GM23338 (cell line): ENCODE results near the gene POLDIP2. TPM values are rescaled to one million over a fixed set of nuclear protein-coding genes. Genes with fewer than 3 reads are reported as not detected.

ENCODE experiments used
- ATAC-seq: fragments of 200-7000 bp; cut with Tn5 transposase; 3 replicates; pipeline ENCODE4 v1.9.1; 2020
- DNase-seq: peaks from one replicate; pipeline ENCODE4 v3.0.0-alpha.2; 2015; ENCODE audit warnings: low spot score
- H2AFZ ChIP-seq: fragments of 200-600 bp; sonication (generic); 2 replicates; pipeline ENCODE4 v1.8.0; 2016; ENCODE audit warnings: antibody characterized with exemption, mild to moderate bottlenecking, moderate library complexity
- H3F3A ChIP-seq: fragments of 200-600 bp; sonication (generic); replicated peaks from 2 replicates; pipeline ENCODE4 v1.8.0; 2017; ENCODE audit warnings: antibody characterized with exemption, mixed run types, low read depth
- H3K27ac ChIP-seq: fragments of 200-600 bp; sonication (generic); 2 replicates; pipeline ENCODE4 v1.6.1; 2016; ENCODE audit warnings: low read depth
- H3K27me3 ChIP-seq: fragments of 200-600 bp; sonication (generic); 2 replicates; pipeline ENCODE4 v1.8.0; 2016; ENCODE audit warnings: mild to moderate bottlenecking, mixed run types, moderate library complexity; ENCODE audit not compliant: insufficient read depth
- H3K36me3 ChIP-seq: fragments of 200-600 bp; sonication (generic); 2 replicates; pipeline ENCODE4 v1.8.0; 2016; ENCODE audit warnings: mild to moderate bottlenecking; ENCODE audit not compliant: insufficient read depth
- H3K4me1 ChIP-seq: fragments of 200-600 bp; sonication (generic); 2 replicates; pipeline ENCODE4 v1.8.0; 2016; ENCODE audit warnings: mild to moderate bottlenecking, moderate library complexity; ENCODE audit not compliant: insufficient read depth
- H3K4me2 ChIP-seq: fragments of 200-600 bp; sonication (generic); 2 replicates; pipeline ENCODE4 v1.7.1; 2017; ENCODE audit warnings: mixed run types
- H3K4me3 ChIP-seq: fragments of 200-600 bp; sonication (generic); 2 replicates; pipeline ENCODE4 v1.6.1; 2016; ENCODE audit warnings: mixed run types
- H3K79me2 ChIP-seq: fragments of 200-600 bp; sonication (generic); replicated peaks from 2 replicates; pipeline ENCODE4 v1.8.0; 2017; ENCODE audit warnings: mild to moderate bottlenecking; ENCODE audit not compliant: insufficient read depth
- H3K9me2 ChIP-seq: fragments of 200-600 bp; sonication (generic); 2 replicates; pipeline ENCODE4 v1.8.0; 2017; ENCODE audit not compliant: insufficient read depth
- H4K20me1 ChIP-seq: fragments of 200-600 bp; sonication (generic); replicated peaks from 2 replicates; pipeline ENCODE4 v1.8.0; 2017; ENCODE audit warnings: mild to moderate bottlenecking; ENCODE audit not compliant: insufficient read depth
- H3K27ac Mint-ChIP-seq: 2 replicates; pipeline ENCODE4 v1.8.0; 2020; ENCODE audit warnings: inconsistent platforms, mild to moderate bottlenecking, moderate library complexity, mixed read lengths
- H3K27me3 Mint-ChIP-seq: 3 replicates; pipeline ENCODE4 v1.8.0; 2022; ENCODE audit warnings: low read depth, mild to moderate bottlenecking, moderate library complexity, mixed read lengths, inconsistent platforms; ENCODE audit not compliant: insufficient read depth, poor library complexity
- H3K36me3 Mint-ChIP-seq: 3 replicates; pipeline ENCODE4 v1.8.0; 2021; ENCODE audit warnings: low read depth, mild to moderate bottlenecking, inconsistent platforms, moderate library complexity, mixed read lengths
- H3K4me1 Mint-ChIP-seq: 3 replicates; pipeline ENCODE4 v1.8.0; 2020; ENCODE audit warnings: mild to moderate bottlenecking, inconsistent platforms, mixed read lengths
- H3K4me3 Mint-ChIP-seq: 3 replicates; pipeline ENCODE4 v1.8.0; 2021; ENCODE audit warnings: moderate library complexity, mild to moderate bottlenecking, inconsistent platforms, mixed read lengths
- H3K9me3 Mint-ChIP-seq: 3 replicates; pipeline ENCODE4 v1.8.0; 2020; ENCODE audit warnings: moderate library complexity, mild to moderate bottlenecking, inconsistent platforms, mixed read lengths
- CREB1 ChIP-seq: fragments of 250-450 bp; sonication (Bioruptor Pico); IDR thresholded peaks from 2 replicates; pipeline ENCODE4 v1.5.0; 2020; ENCODE audit warnings: low read depth, mild to moderate bottlenecking, moderate library complexity
- CTCF ChIP-seq, 2 experiments: fragments of 200-600 bp in 1 of 2; sonication (generic) in 1 of 2; conservative IDR thresholded peaks; 2 replicates each; pipeline versions ENCODE4 v1.5.1 to v1.6.1; 2016 to 2017; ENCODE audit warnings: antibody characterized with exemption in 2 of 2, low read depth in 2 of 2, mild to moderate bottlenecking in 2 of 2, moderate library complexity in 1 of 2
- ETS1 ChIP-seq: IDR thresholded peaks from 2 replicates; pipeline ENCODE4 v1.6.1; 2016; ENCODE audit warnings: antibody characterized with exemption
- EZH2 ChIP-seq: fragments of 200-600 bp; sonication (generic); IDR thresholded peaks from one replicate; pipeline ENCODE4 v1.8.0; 2017; ENCODE audit warnings: antibody characterized with exemption, mild to moderate bottlenecking, low read depth; ENCODE audit not compliant: unreplicated experiment
- EZH2phosphoT487 ChIP-seq: fragments of 200-600 bp; sonication (generic); IDR thresholded peaks from one replicate; pipeline ENCODE4 v1.8.1; 2018; ENCODE audit warnings: antibody characterized with exemption; ENCODE audit not compliant: unreplicated experiment
- JUNB ChIP-seq: IDR thresholded peaks from one replicate; pipeline ENCODE4 v1.6.1; 2016; ENCODE audit warnings: antibody characterized with exemption; ENCODE audit not compliant: unreplicated experiment
- NANOG ChIP-seq: IDR thresholded peaks from 2 replicates; pipeline ENCODE4 v1.6.1; 2016; ENCODE audit warnings: antibody characterized with exemption, borderline replicate concordance
- POLR2AphosphoS5 ChIP-seq: IDR thresholded peaks from 2 replicates; pipeline ENCODE4 v1.6.1; 2016; ENCODE audit warnings: antibody characterized with exemption, low read depth
- REST ChIP-seq: IDR thresholded peaks from one replicate; pipeline ENCODE4 v1.6.1; 2018; ENCODE audit warnings: antibody characterized with exemption; ENCODE audit not compliant: unreplicated experiment
- STAT1 ChIP-seq: IDR thresholded peaks from one replicate; pipeline ENCODE4 v1.6.1; 2016; ENCODE audit warnings: antibody characterized with exemption; ENCODE audit not compliant: unreplicated experiment
- ZNF114 ChIP-seq: fragments of 250-450 bp; sonication (Bioruptor Pico); IDR thresholded peaks from 2 replicates; pipeline ENCODE4 v1.5.0; 2020; ENCODE audit warnings: mild to moderate bottlenecking, moderate library complexity
- polyA plus RNA-seq: library from polyadenylated mRNA; unstranded; fragments of >200 nt; fragmentation: Nextera tagmentation; extraction: Ambion mirVana; gene quantifications from 2 replicates; pipeline ENCODE4 v1.2.1, GENCODE V29; 2016
- total RNA-seq: library from RNA; depleted of rRNA; stranded (reverse); fragments of >200 nt; shearing (Covaris generic); gene quantifications from 2 replicates; pipeline ENCODE4 v1.2.3, GENCODE V29; 2014

The POLDIP2 gene
- total and polyA plus RNA-seq, 2 experiments from 2014 or later, result 45.7 to 77.1 TPM

GRCh38 chr17:28363776-28364650, 6.7 kb upstream of the POLDIP2 start (continued):
- TF ChIP-seq REST (no peak), CTCF (conservative IDR thresholded peaks at IDR 0.05; ENCODE audit: low read depth in 2 of 2) (no peak), EZH2 (no peak), POLR2AphosphoS5 (no peak), ZNF114 (CRISPR knock-in tag) (no peak), CREB1 (CRISPR knock-in tag) (no peak)

GRCh38 chr17:28363186-28363585, 5.9 kb upstream of the POLDIP2 start:
- H3K27me3 Mint-ChIP-seq, result peaks cover 4% of the 10 kb centered on the region
- no peaks in the 10 kb centered on the region for H3K9me2 ChIP-seq
- peaks cover 3% of the 10 kb centered on the region; the same call in 2 of the 3 replicates for H3K4me1 Mint-ChIP-seq
- H3K27ac ChIP-seq, result no peak overlapping the region
- no peak for DNase-seq
- H3K4me3 Mint-ChIP-seq, result no peak overlapping the region
- H4K20me1 ChIP-seq, result no peaks in the 10 kb centered on the region; the same call in 1 of the 2 replicates
- peaks cover 7% of the 10 kb centered on the region for H3K79me2 ChIP-seq
- H3K36me3 Mint-ChIP-seq, result peaks cover 33% of the 10 kb centered on the region
- H2AFZ ChIP-seq, result no peak overlapping the region
- H3K4me3 ChIP-seq, result no peak overlapping the region
- H3K27me3 ChIP-seq, result no peaks in the 10 kb centered on the region
- H3K36me3 ChIP-seq, result peaks cover 13% of the 10 kb centered on the region
- H3K4me2 ChIP-seq, result no peak overlapping the region
- no peak for ATAC-seq
- no peaks in the 10 kb centered on the region for H3F3A ChIP-seq
- H3K27ac Mint-ChIP-seq, result no peak overlapping the region
- H3K4me1 ChIP-seq, result peaks cover 5% of the 10 kb centered on the region
- H3K9me3 Mint-ChIP-seq, result no peaks in the 10 kb centered on the region; the same call in 2 of the 3 replicates
- TF ChIP-seq NANOG (no peak), ETS1 (no peak), STAT1 (no peak), ZNF114 (CRISPR knock-in tag) (no peak), JUNB (no peak), REST (no peak), POLR2AphosphoS5 (no peak), EZH2phosphoT487 (no peak)
